Measurements from ENCODE around the gene NR2E3. TPM values are rescaled to one million over a fixed set of nuclear protein-coding genes. Genes with fewer than 3 reads are reported as not detected.
A peak's percentile ranks its signal among the peaks of the same experiment; 100 is the strongest.

Gene NR2E3
- total RNA-seq, 4 donors from 2014 or later = 0.21 TPM; not detected in 3

DNA sequence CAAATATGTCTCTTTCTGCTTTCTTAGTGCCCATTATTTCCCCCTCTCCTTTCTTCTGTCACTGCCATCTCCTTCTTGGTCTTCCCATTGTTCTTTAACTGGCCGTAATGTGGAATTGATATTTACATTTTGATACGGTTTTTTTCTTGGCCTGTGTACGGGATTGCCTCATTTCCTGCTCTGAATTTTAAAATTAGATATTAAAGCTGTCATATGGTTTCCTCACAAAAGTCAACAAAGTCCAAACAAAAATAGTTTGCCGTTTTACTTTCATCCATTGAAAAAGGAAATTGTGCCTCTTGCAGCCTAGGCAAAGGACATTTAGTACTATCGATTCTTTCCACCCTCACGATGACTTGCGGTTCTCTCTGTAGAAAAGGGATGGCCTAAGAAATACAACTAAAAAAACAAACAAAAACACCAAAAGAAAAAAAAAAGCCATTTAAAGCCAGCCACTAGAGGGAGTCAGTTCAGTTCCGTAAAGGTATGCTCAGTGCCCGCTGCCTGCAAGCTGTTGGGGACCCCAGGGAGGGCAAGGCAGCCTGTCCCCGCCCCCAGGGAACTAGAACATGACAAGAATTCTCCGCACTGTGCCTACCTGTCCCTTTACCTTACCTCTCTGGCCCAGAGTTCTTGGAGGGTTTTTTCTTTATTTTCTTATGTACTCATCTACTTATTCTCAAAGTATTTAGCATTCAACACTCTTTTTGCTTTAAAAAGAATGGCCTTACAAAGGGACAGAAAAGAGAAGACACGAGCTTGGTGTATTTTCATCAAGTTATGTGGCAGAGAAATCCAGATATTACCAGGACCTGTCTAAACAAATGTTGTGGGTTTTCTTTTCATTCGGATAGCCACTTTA lies 30.0 kb upstream of the NR2E3 start:
- TF ChIP-seq EP300 (IDR thresholded peaks at IDR 0.05) = no peak
- TF ChIP-seq CTCF (IDR thresholded peaks at IDR 0.05) = peak; percentile 59 to 85 (median 63)
- TF ChIP-seq POLR2A (IDR thresholded peaks at IDR 0.05) = no peak
- Histone ChIP-seq H3K27ac (peak overlapping the region in 2 of 4 donors; percentile 21 to 48), H3K9me3 (no peaks in the 10 kb centered on the region), H3K4me3 (no peak overlapping the region), H3K4me1 (peaks cover 0 to 8% (median 3%) of the 10 kb centered on the region in 4 donors), H3K27me3 (no peaks in the 10 kb centered on the region), H3K36me3 (no peaks in the 10 kb centered on the region)
- 15 to 17% methylated on average over 13 of the region's 13 CpGs for WGBS, 2 donors
- DNase-seq (ENCODE audit: low spot score in 2 of 2) = no peak

GRCh38 chr15:71781179-71781964 lies 29.0 kb upstream of the NR2E3 start:
- TF ChIP-seq CTCF (IDR thresholded peaks at IDR 0.05) = no peak
- WGBS, 2 donors = 80 to 90% methylated on average over 8 to 9 of the region's 9 CpGs
- no peaks in the 10 kb centered on the region for H3K27me3 ChIP-seq
- H3K4me3 ChIP-seq = no peak overlapping the region
- H3K4me1 ChIP-seq = peaks cover 0 to 8% (median 3%) of the 10 kb centered on the region in 4 donors
- no peaks in the 10 kb centered on the region for H3K36me3 ChIP-seq
- no peak overlapping the region for H3K27ac ChIP-seq
- H3K9me3 ChIP-seq = no peaks in the 10 kb centered on the region
- no peak for DNase-seq (ENCODE audit: low spot score in 2 of 2)

DNA sequence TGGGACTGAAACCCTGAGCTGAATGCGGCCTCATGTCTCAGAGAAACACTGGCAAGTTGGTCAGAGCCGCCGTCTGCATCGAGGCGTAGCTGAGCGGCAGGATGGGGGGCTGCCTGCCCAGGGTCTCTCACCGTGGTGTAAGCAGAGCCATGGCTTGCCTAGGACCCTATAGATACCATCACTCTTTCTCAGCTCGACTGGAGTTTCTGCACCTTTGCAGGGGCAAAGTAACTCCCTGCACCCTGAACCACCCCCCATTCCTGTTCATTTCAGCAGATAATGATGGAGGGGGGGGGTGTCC lies 28.4 kb upstream of the NR2E3 start:
- Histone ChIP-seq H3K27ac (no peak overlapping the region), H3K4me3 (no peak overlapping the region), H3K9me3 (no peaks in the 10 kb centered on the region), H3K4me1 (peaks cover 0 to 8% (median 3%) of the 10 kb centered on the region in 4 donors), H3K27me3 (no peaks in the 10 kb centered on the region), H3K36me3 (no peaks in the 10 kb centered on the region)
- 83% methylated on average over 8 of the region's 8 CpGs for WGBS, 2 donors
- DNase-seq (ENCODE audit: low spot score in 2 of 2) = no peak
- TF ChIP-seq CTCF (IDR thresholded peaks at IDR 0.05) (no peak), EP300 (IDR thresholded peaks at IDR 0.05) (no peak), POLR2A (IDR thresholded peaks at IDR 0.05) (no peak)

- Histone ChIP-seq H3K27me3 (no peaks in the 10 kb centered on the region), H3K27ac (no peak overlapping the region), H3K4me1 (peaks cover 0 to 8% (median 3%) of the 10 kb centered on the region in 4 donors), H3K36me3 (no peaks in the 10 kb centered on the region), H3K9me3 (no peaks in the 10 kb centered on the region), H3K4me3 (no peak overlapping the region)
- WGBS, 2 donors = 79 to 81% methylated on average over 10 of the region's 10 CpGs
- no peak for TF ChIP-seq POLR2A (IDR thresholded peaks at IDR 0.05)
- no peak for TF ChIP-seq EP300 (IDR thresholded peaks at IDR 0.05)
- TF ChIP-seq CTCF (IDR thresholded peaks at IDR 0.05) = no peak
- no peak for DNase-seq (ENCODE audit: low spot score in 2 of 2)
Measured at GRCh38 chr15:71782422-71783165, 27.8 kb upstream of the NR2E3 start.
